DMS53 treated with DMSO at 0.1 percent for 48 hours (cell line): Measurements from ENCODE around the gene LY86.
A peak's percentile ranks its signal among the peaks of the same experiment; 100 is the strongest.

Experiments
- DNase-seq: peaks from one replicate; lab custom pipeline; 2025; ENCODE audit not compliant: unreplicated experiment; lab: John Stamatoyannopoulos, UW

The LY86 gene

GRCh38 chr6:6679633-6680032, 91.1 kb downstream of the LY86 start:
- DNase-seq = no peak

DNA sequence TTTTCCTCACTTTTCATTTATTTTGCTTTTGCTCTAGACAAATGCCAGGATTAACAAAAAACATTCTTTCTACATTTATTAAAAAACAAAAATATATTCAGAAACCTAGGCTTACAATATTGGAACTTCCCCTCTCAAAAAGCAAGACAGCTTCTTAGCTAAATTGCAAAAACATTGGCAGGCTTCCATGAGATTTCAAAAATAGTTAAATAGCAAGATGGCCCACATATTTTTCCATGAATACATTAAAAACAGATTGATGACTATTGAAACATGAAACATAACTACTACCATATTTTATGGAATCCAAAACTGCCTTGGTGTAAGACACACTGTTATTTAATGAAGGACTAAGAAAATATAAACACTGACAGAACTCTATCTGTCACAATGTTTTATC, 92.0 kb downstream of the LY86 start:
- no peak for DNase-seq

DNA sequence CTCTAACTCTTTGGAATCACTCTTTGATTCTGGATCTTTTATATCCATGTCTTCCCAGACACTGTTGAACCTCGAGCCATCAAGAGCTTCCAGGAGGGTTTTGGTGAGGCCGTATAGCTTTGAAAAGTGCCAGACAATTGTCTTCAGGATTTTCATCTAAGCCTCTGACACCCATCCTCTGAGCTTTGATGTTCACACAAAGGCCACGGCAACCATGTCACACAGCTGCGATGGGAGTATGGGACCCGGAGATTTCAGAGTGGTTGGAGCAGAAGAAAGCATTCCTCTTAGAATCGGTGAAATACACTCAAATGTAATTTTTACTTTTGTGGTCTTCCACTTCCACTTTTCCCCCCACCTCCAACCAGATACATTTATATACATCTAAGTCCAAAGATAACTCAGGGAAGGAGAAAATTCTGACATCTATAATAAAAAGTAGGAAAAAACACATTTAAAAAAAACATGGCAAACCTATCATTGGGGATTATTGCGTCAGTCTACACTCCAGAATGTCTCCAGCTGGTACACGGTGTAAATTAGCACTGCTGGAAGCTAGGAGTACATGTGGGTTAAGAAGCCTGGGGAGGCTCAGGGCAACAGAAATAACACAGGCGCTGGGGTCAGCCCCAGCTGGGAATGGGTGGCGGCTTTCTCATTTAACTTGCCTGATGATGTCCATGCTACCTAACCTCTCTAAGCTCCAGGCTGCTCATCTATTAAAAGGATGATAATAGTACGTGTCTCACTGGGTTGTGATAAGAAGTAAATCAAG, 92.7 kb downstream of the LY86 start:
- DNase-seq = no peak

- DNase-seq = no peak
These were observed 93.7 kb downstream of the LY86 start for GRCh38 chr6:6682225-6682624.

DNA sequence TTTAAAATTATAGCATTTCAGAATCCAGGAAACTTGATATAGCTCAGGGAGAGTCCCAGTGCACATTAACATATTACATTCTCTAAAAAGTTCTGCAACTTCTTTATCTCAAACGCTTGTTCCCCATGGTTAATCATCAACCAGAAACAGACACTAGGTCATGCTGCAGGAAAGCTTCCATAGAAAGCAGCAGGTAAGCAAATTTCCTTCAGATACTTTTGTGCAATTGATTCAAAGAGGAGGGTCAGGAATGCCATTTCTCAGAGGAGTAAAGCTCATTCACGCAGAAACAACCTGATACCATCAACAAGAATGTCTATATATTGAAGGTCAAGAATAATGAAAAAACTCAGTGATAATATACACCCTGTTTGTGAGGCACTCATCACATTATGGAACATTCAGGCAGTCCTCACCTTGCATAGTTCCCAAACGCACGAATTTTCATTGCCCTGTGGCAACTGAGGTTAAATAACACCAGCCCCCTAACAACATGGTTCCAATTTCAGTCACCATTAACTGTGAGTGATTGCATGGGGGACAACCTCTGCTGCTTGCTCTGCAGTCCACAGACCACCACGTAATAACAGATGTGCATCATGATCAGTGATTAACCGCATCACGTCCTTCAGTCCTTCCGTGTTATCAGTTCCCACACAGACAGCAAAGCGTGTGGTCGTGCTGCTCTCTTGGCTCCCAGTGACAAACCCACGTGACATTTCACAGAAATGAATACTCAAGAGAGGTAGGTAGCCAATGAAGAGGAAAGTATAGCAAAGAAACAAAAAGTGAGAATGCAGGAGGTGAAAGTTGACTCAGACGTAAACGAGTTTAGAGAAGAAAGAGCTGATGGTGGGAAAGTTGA, 95.7 kb downstream of the LY86 start:
- DNase-seq = peak; percentile 65

- no peak for DNase-seq
These were observed 96.9 kb downstream of the LY86 start for GRCh38 chr6:6685249-6686040.

GRCh38 chr6:6686176-6686575, 97.7 kb downstream of the LY86 start:
- no peak for DNase-seq

DNA sequence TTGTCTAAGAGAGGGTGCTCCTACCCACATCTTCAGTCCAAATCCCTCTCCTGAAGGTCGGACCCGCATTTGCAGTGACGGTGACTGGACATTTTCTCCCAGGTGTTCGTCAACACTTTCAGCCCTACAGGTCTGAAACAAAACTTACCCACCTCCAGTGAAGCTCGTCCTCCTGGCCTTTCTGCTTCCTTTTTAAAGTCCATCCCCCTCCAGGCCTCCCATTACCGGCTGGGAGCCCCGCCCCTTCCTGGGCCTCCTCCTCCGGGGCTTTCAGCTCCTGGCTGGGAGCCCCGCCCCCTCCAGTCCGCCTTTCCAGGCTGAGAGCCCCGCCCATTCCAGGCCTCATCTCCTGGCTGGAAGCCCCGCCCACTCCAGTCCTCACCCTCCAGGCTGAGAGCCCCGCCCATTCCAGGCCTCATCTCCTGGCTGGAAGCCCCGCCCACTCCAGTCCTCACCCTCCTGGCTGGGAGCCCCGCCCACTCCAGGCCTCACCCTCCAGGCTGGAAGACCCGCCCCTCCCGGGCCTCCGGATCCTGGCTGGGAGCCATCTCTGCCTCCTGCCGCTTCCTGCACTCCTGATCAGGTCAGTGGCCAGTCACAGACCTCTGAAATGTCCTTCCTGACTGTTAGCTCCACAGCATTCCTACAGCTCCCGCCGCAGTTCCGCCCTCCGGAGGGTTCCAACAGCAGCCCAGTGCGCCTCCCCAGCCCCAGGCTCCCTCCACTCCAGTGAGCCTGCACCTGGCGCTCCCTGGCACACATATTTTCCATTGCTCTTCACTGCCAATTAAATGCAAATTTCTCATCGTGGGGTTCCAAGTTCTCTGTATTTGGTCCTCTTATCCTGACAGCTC, 98.5 kb downstream of the LY86 start:
- peak; percentile 98 for DNase-seq

- DNase-seq = peak; percentile 29
These were observed 99.8 kb downstream of the LY86 start for GRCh38 chr6:6688283-6688682.

DNA sequence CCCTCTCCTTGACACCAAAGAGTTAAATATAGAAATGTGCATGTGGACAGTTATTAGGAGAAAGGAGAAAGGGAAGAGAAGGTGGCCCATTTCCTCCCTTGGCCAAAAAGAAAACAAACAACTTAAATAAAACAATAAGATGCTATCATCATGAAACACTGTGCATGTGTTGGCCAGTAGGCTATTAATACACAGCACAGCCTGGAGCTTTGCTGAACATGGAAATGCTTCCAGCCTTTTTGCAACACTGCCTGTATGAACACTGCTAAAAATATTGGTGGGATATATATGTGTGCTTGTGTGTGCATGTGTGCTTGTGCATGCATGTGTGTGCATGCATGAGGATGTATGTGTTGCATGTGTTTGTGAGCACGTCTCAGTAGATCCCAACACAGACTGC, 100.4 kb downstream of the LY86 start:
- DNase-seq = no peak

- DNase-seq = no peak
These were observed 101.1 kb downstream of the LY86 start for GRCh38 chr6:6689400-6690143.

DNA sequence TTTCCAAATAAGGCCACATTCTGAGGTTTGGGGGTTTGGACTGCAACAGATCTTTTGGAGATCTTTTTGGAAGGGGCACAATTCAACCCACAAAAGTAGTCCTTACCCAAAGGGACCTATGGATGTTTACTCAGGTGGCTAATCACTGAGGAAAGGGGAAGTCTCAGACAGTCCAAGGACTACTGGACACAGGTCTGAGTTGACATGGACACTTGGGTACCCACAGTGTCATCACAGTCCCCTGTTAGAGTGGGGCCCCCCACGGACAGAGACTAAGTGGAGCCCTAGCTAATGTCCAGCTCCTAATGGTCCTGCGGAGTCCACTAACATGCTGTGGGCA, 101.6 kb downstream of the LY86 start:
- no peak for DNase-seq

DNA sequence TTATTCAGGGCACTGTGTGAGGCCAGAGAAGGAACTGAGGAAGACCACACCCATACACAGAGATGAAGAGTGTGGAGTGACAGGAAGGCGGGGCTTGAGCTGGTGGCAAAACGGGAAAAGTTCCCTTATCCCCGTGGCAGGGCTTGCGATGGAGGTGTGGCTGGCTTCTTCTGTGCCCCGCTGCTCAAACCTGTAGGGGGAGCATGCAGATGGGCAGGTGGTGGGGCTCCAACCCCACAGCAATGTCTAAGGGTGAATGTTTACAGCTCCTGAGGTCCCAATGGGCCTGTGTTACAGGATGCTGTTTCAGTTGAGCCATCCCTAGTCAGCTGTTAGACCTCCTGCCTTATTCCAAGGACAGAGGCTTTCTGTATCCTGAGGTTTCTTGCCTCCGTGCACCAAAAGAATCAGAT, 105.9 kb downstream of the LY86 start:
- no peak for DNase-seq

- no peak for DNase-seq
These were observed 106.5 kb downstream of the LY86 start for GRCh38 chr6:6694825-6695624.

DNA sequence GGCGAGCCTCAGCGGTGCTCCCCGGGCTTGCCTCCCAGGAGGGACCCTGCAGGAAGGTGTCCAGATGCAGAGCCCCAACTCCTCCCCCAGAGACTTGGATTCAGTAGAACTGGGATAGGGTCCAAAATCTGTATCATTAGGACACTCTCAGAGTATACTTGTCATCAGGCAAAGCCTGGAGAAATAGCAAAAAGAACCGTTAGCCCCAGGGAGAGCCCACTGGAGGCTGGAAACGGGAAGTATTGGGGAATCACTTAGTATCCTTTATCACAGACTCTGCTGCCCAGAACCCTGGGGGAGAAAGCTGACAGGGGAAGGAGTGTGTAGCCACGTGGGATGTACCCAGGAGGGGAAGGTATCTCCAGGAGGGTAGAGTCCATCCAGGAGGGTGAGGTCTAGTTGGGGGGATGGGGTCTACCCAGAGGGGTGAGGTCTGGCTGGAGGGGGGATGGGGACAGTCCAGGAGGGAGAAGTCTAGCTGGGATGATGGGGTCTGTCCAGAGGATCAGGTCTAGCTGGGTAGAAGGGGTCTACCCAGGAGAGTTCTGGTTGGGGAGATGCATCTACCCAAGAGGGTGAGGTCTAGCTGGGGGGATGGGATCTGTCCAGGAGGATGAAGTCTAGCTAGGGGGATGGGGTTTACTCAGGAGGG, 107.2 kb downstream of the LY86 start:
- DNase-seq = no peak

DNA sequence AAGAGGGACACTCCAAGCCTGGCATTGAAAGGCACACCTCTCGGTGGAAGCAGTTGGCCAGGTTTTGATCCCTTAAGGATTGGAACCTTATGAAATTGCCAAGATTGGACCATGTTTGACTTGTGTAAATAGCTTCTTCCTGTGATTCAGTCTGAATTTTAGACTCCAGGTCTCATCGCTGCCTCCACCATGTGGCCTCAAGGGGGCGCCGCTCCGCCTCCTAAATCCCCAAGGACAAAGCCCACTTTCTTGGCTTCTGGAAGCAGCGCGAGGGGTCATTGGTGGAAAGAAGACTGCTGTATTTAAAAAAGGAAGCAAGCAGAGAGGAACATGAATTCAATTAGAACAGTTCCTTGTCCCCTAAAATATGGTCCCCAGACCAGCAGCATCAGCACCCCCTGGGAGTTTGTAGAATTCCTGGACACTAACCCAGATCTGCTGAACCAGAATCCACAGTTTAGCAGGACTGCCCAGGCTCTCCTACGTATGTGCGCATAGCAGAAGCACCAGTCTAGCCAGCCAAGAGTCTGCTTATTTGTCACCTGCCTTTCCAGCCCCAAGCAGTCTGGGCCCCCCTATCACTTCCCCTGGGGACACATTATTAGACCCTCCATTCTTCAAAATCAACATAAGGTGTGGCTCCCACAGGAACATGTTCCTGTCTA, 108.5 kb downstream of the LY86 start:
- DNase-seq = peak; percentile 43

GRCh38 chr6:6697620-6698019, 109.1 kb downstream of the LY86 start:
- DNase-seq = no peak

DNA sequence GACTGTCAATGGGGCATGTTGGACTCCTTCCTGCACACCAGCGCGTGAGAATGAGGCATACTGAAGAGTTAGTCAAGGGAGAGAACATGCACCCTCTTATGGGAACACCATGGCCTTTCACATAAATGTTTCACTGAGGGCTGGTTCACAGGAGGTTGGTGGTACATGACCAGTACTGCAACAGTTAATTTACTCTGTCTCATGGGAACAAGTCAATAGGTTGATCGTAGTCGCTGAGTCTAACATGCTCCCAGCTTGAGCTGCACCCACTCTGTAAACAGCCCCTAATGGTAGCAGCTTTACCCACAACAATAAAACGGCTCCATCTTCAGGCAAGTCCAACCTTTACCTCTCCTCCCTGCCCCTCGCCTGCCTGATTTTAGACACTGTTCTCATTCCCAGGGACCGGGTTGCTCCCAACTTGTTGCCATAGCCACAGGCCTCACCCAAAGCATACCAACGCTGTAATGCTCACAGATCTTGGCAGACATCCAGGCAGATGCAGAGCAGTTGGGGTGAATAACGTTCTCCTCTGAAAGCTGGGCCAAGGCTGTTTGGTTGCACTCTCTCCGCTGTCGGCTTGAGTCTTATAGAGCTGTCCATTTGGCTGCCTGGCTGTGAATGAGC, 111.3 kb downstream of the LY86 start:
- no peak for DNase-seq
